Neutrophil (primary cell): Measurements from ENCODE around the gene RAD51B.

Experiments used
- H3K27ac ChIP-seq: fragments of 200-600 bp; sonication (generic); 2 replicates; pipeline ENCODE4 v1.5.1; 2016; ENCODE audit warnings: mild to moderate bottlenecking, moderate library complexity
- H3K27me3 ChIP-seq: fragments of 200-600 bp; sonication (generic); 2 replicates; pipeline ENCODE4 v1.6.0; 2016; ENCODE audit warnings: mild to moderate bottlenecking
- H3K36me3 ChIP-seq: fragments of 200-600 bp; sonication (generic); 2 replicates; pipeline ENCODE4 v1.5.1; 2017
- H3K4me1 ChIP-seq, 2 experiments: fragments of 200-600 bp in 1 of 2; sonication (generic) in 1 of 2; 1 replicate in 1 of 2; 2 replicates in 1 of 2; pipeline versions ENCODE4 v1.5.1 to v1.6.1; 2013 to 2016; ENCODE audit warnings: low read depth in 1 of 2, low read length in 1 of 2, mild to moderate bottlenecking in 1 of 2, moderate library complexity in 1 of 2; ENCODE audit not compliant: control insufficient read depth in 1 of 2, insufficient read depth in 1 of 2
- H3K4me3 ChIP-seq, 2 experiments: fragments of 200-600 bp in 1 of 2; sonication (generic) in 1 of 2; 1 replicate in 1 of 2; 2 replicates in 1 of 2; pipeline ENCODE4 v1.5.1; 2013 to 2016; ENCODE audit warnings: low read depth in 1 of 2, low read length in 1 of 2, mild to moderate bottlenecking in 1 of 2, moderate library complexity in 1 of 2
- H3K9me3 ChIP-seq: fragments of 200-600 bp; sonication (generic); 2 replicates; pipeline ENCODE4 v1.5.1; 2016
- TF ChIP-seq, protein P1 (sequence below): fragments of 200-600 bp; sonication (generic); IDR thresholded peaks from 2 replicates; pipeline ENCODE4 v1.5.1; 2016; ENCODE audit warnings: antibody characterized with exemption

RAD51B gene

DNA sequence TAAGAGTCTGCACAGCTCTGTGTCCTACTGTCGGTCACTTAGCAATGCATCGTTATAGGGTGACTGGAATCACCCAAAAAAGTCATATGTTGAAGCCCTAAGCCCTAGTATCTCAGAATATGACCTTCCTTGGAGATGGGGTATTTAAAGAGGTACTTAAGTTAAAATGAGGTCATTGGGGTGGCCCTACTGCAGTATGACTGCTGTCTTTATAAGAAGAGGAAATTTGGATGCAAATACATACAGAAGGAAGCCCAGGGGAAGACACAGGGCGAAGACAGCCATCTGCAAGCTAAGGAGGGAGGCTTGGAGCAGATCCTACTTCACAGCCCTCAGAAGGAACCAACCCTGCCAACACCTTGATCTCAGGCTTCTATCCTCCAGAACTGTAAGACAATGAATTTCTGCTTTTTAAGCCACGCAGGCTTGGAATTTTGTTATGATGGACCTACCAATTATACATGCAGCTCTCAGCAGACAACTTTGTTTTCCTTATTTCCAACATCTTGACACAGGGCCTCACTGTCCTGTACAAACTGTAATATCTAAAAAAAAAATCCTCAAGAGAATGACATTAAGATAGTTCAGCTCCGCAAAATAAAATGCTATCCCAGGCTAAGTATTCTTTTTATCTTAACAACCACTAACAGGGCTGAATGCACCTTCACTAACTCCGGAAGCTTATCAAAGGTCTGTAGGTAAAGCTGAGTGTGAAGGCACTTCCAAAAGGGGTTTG, 932.9 kb downstream of the RAD51B start:
- Histone ChIP-seq H3K4me1 (peaks cover 25 to 28% of the 10 kb centered on the region in 2 experiments), H3K27me3 (peaks cover 84% of the 10 kb centered on the region)

DNA sequence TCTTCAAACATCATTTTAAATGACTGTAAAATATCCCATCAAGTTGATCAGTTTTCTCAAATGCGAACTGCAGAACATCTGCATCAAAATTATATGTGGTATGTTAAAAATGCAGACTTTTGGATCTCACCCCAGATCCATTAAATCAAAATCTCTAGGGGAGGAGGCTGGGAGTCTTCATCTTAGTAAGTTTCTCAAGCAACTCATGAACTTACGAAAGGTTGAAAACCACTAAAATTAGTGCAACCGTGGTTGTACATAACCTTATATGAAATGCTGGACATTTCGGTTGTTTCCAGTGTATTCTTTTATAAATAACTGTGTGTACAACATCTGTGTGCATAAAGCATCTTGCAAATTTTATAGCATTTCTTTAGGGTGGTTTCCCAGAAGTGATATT, 934.1 kb downstream of the RAD51B start:
- no peaks in the 10 kb centered on the region for H3K36me3 ChIP-seq

More for the DNA sequence above, 932.9 kb downstream of the RAD51B start:
- H3K9me3 ChIP-seq = no peaks in the 10 kb centered on the region
- H3K36me3 ChIP-seq = no peaks in the 10 kb centered on the region
- H3K4me3 ChIP-seq = no peak overlapping the region
- TF ChIP-seq, protein P1, sequence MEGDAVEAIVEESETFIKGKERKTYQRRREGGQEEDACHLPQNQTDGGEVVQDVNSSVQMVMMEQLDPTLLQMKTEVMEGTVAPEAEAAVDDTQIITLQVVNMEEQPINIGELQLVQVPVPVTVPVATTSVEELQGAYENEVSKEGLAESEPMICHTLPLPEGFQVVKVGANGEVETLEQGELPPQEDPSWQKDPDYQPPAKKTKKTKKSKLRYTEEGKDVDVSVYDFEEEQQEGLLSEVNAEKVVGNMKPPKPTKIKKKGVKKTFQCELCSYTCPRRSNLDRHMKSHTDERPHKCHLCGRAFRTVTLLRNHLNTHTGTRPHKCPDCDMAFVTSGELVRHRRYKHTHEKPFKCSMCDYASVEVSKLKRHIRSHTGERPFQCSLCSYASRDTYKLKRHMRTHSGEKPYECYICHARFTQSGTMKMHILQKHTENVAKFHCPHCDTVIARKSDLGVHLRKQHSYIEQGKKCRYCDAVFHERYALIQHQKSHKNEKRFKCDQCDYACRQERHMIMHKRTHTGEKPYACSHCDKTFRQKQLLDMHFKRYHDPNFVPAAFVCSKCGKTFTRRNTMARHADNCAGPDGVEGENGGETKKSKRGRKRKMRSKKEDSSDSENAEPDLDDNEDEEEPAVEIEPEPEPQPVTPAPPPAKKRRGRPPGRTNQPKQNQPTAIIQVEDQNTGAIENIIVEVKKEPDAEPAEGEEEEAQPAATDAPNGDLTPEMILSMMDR = no peak
- no peak overlapping the region for H3K27ac ChIP-seq

DNA sequence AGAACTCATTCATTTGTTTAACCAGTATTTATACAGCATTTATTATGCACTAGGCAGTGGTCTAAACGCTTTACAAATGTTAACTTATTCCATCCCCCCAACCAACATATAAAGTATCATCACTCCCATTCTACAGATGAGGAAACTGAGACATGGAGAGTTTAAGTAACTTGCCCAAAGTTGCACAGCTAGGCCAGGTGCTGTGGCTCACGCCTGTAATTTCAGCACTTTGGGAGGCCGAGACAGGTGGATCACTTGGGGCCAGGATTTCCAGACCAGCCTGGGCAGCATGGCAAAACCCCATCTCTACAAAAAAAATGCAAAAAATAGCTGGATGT, 935.4 kb downstream of the RAD51B start:
- Histone ChIP-seq H3K4me1 (peaks cover 50 to 52% of the 10 kb centered on the region in 2 experiments), H3K9me3 (no peaks in the 10 kb centered on the region), H3K27me3 (peaks cover 58% of the 10 kb centered on the region), H3K27ac (no peak overlapping the region), H3K36me3 (no peaks in the 10 kb centered on the region), H3K4me3 (no peak overlapping the region)
- TF ChIP-seq, protein P1 = no peak

More for the DNA sequence above, 934.1 kb downstream of the RAD51B start:
- peaks cover 37 to 39% of the 10 kb centered on the region in 2 experiments for H3K4me1 ChIP-seq
- peaks cover 71% of the 10 kb centered on the region for H3K27me3 ChIP-seq
- no peaks in the 10 kb centered on the region for H3K9me3 ChIP-seq
- no peak overlapping the region for H3K27ac ChIP-seq
- H3K4me3 ChIP-seq = no peak overlapping the region
- TF ChIP-seq, protein P1 = no peak

DNA sequence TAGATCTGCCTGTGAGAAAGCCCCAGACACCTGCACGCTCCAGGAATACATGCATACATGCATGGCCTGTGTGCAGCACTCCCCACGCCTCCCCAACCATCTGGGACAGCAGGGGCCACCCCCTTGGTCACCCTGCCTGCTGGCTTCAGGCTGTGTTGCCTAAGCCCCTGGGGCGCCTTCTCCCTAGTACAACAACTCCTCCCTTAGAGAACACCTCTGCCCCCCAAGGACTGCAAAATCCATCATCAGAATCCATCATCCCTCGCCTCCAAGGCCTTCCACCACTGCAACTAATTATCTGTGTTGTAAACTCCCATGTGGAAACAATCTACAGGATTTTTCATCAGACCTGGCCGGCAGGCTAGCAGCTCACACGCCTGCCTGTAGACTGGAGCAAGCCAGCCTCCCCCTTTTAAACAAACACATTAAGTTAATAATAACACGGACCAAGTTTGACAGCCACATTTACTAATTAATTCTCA, 936.5 kb downstream of the RAD51B start:
- Histone ChIP-seq H3K9me3 (no peaks in the 10 kb centered on the region), H3K27me3 (peaks cover 50% of the 10 kb centered on the region), H3K4me3 (no peak overlapping the region), H3K4me1 (peaks cover 53 to 55% of the 10 kb centered on the region in 2 experiments), H3K36me3 (no peaks in the 10 kb centered on the region), H3K27ac (no peak overlapping the region)
- TF ChIP-seq, protein P1 = no peak

DNA sequence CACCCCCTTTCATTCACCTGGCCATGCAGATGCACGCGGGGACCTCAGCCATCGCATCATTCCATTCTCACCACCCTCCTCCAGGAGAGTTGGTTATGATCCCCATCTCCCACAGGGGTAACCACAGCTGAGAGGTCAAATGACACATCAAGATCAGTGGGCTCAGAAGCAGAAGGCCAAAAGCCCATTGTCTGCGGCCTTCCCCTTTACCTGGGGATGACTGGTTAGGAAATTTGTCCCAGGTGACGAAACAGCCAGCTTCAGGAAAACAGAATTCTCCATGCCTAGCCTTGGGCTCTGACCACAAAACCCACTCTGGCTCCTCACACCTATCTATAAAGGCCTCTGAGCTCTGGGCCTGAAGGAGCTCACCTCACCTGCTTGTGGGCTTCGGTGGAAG, 937.2 kb downstream of the RAD51B start:
- H3K27ac ChIP-seq = peak overlapping the region; percentile 60
- peaks cover 50% of the 10 kb centered on the region for H3K27me3 ChIP-seq
- peaks cover 53 to 55% of the 10 kb centered on the region in 2 experiments for H3K4me1 ChIP-seq
- TF ChIP-seq, protein P1 = no peak
- H3K4me3 ChIP-seq = no peak overlapping the region
- no peaks in the 10 kb centered on the region for H3K36me3 ChIP-seq
- H3K9me3 ChIP-seq = no peaks in the 10 kb centered on the region
